Measurements from ENCODE around the gene PLXNA1. TPM values are rescaled to one million over a fixed set of nuclear protein-coding genes. Genes with fewer than 3 reads are reported as not detected.

PLXNA1 gene
- polyA plus RNA-seq, 1 experiment, result 57.2 TPM

- no peaks in the 10 kb centered on the region for H3K27me3 ChIP-seq (ENCODE audit: control insufficient read depth, insufficient read depth, low read length)
- ChIA-PET CTCF (interaction anchor here (0.5 to 1.9 kb wide), 5 partner anchors 24 to 727 kb away, joined by 3 to 8 read pairs (median 3); no protein-coding TSS in a partner anchor), POLR2A (no interaction called here)
- TF ChIP-seq CTCF (IDR thresholded peaks at IDR 0.05; ENCODE audit: insufficient read depth, low read depth, low read length), result no peak
- no peak for DNase-seq (ENCODE audit: low read depth)
- peaks cover 45% of the 10 kb centered on the region for H3K36me3 ChIP-seq (ENCODE audit: control insufficient read depth, insufficient read depth, low read length)
- no peak overlapping the region for H3K4me3 ChIP-seq (ENCODE audit: low read depth, low read length)
These were observed 26.6 kb downstream of the PLXNA1 start for GRCh38 chr3:127009531-127009930.

- no peak for TF ChIP-seq CTCF (IDR thresholded peaks at IDR 0.05; ENCODE audit: insufficient read depth, low read depth, low read length)
- Histone ChIP-seq H3K4me3 (ENCODE audit: low read depth, low read length) (no peak overlapping the region), H3K27me3 (ENCODE audit: control insufficient read depth, insufficient read depth, low read length) (no peaks in the 10 kb centered on the region), H3K36me3 (ENCODE audit: control insufficient read depth, insufficient read depth, low read length) (peaks cover 45% of the 10 kb centered on the region)
- ChIA-PET CTCF (interaction anchor here (0.7 to 1.9 kb wide), 4 partner anchors 8 to 259 kb away, joined by 3 to 8 read pairs (median 6); no protein-coding TSS in a partner anchor), POLR2A (no interaction called here)
- no peak for DNase-seq (ENCODE audit: low read depth)
These were observed 28.5 kb downstream of the PLXNA1 start for GRCh38 chr3:127011270-127011992.

- DNase-seq (ENCODE audit: low read depth), result no peak
- CTCF ChIA-PET, result interaction anchor here (1.8 kb wide), 1 partner anchor 10 kb away, joined by 8 read pairs; no protein-coding TSS in a partner anchor
- Histone ChIP-seq H3K4me3 (ENCODE audit: low read depth, low read length) (no peak overlapping the region), H3K36me3 (ENCODE audit: control insufficient read depth, insufficient read depth, low read length) (peaks cover 49% of the 10 kb centered on the region), H3K27me3 (ENCODE audit: control insufficient read depth, insufficient read depth, low read length) (no peaks in the 10 kb centered on the region)
- POLR2A ChIA-PET, result no interaction called here
- no peak for TF ChIP-seq CTCF (IDR thresholded peaks at IDR 0.05; ENCODE audit: insufficient read depth, low read depth, low read length)
These were observed 29.2 kb downstream of the PLXNA1 start for GRCh38 chr3:127012091-127012490.

- Histone ChIP-seq H3K36me3 (ENCODE audit: control insufficient read depth, insufficient read depth, low read length) (peaks cover 53% of the 10 kb centered on the region), H3K27me3 (ENCODE audit: control insufficient read depth, insufficient read depth, low read length) (no peaks in the 10 kb centered on the region), H3K4me3 (ENCODE audit: low read depth, low read length) (no peak overlapping the region)
- POLR2A ChIA-PET, result no interaction called here
- no peak for TF ChIP-seq CTCF (IDR thresholded peaks at IDR 0.05; ENCODE audit: insufficient read depth, low read depth, low read length)
- no peak for DNase-seq (ENCODE audit: low read depth)
- CTCF ChIA-PET, result interaction anchor here (0.9 to 1.1 kb wide), 2 partner anchors 17 to 29 kb away, joined by 3 read pairs; no protein-coding TSS in a partner anchor
These were observed 30.3 kb downstream of the PLXNA1 start for GRCh38 chr3:127013181-127013580.

GRCh38 chr3:127013758-127014535, 31.0 kb downstream of the PLXNA1 start:
- Histone ChIP-seq H3K4me3 (ENCODE audit: low read depth, low read length) (no peak overlapping the region), H3K27me3 (ENCODE audit: control insufficient read depth, insufficient read depth, low read length) (no peaks in the 10 kb centered on the region), H3K36me3 (ENCODE audit: control insufficient read depth, insufficient read depth, low read length) (peaks cover 57% of the 10 kb centered on the region)
- DNase-seq (ENCODE audit: low read depth), result no peak
- POLR2A ChIA-PET, result no interaction called here
- CTCF ChIA-PET, result interaction anchor here (0.9 to 1.1 kb wide), 2 partner anchors 18 to 30 kb away, joined by 3 read pairs; no protein-coding TSS in a partner anchor
- no peak for TF ChIP-seq CTCF (IDR thresholded peaks at IDR 0.05; ENCODE audit: insufficient read depth, low read depth, low read length)
